PC-9 (cell line): ENCODE results near the gene RHOF. TPM values are rescaled to one million over a fixed set of nuclear protein-coding genes. Genes with fewer than 3 reads are reported as not detected.
A peak's percentile ranks its signal among the peaks of the same experiment; 100 is the strongest.

Experiments used
- BruUV-seq: library from RNA; stranded (reverse); fragments of 400-500 nt; replicated peaks from 2 replicates; lab custom pipeline; 2021; lab: Mats Ljungman, UMichigan
- CTCF ChIA-PET: fragments of 300-600 bp; sonication (Branson Sonifier 250); formaldehyde crosslinking; loops from one replicate; lab custom pipeline; 2022; ENCODE audit warnings: antibody characterized with exemption; lab: Charles Lee
- POLR2A ChIA-PET: fragments of 300-600 bp; sonication (Branson Sonifier 250); formaldehyde crosslinking; loops from one replicate; lab custom pipeline; 2022; ENCODE audit warnings: antibody characterized with exemption; ENCODE audit not compliant: unreplicated experiment; lab: Charles Lee
- DNase-seq, 2 experiments: peaks; one replicate each; pipeline versions ENCODE4 v3.0.0 to v3.0.0-alpha.2; 2015 to 2022; ENCODE audit warnings: mixed read lengths in 1 of 2
- H2AFZ ChIP-seq: fragments of 200-600 bp; sonication (generic); 2 replicates; pipeline ENCODE4 v1.8.1; 2017; ENCODE audit warnings: antibody characterized with exemption
- H3F3A ChIP-seq: fragments of 200-600 bp; sonication (generic); 2 replicates; pipeline ENCODE4 v1.8.1; 2017; ENCODE audit warnings: antibody characterized with exemption, mild to moderate bottlenecking, low read depth; ENCODE audit not compliant: insufficient read depth
- H3K27ac ChIP-seq: fragments of 200-600 bp; sonication (generic); 2 replicates; pipeline ENCODE4 v1.6.1; 2016; ENCODE audit warnings: mixed run types
- H3K27me3 ChIP-seq: fragments of 200-600 bp; sonication (generic); 2 replicates; pipeline ENCODE4 v1.6.1; 2016; ENCODE audit warnings: low read depth, mixed run types; ENCODE audit not compliant: insufficient read depth
- H3K36me3 ChIP-seq: fragments of 200-600 bp; sonication (generic); 2 replicates; pipeline ENCODE4 v1.6.1; 2016; ENCODE audit warnings: low read depth, mixed run types
- H3K4me1 ChIP-seq: fragments of 200-600 bp; sonication (generic); replicated peaks from 2 replicates; pipeline ENCODE4 v1.6.1; 2016; ENCODE audit warnings: mixed run types; ENCODE audit not compliant: insufficient read depth
- H3K4me2 ChIP-seq: fragments of 200-600 bp; sonication (generic); 2 replicates; pipeline ENCODE4 v1.6.1; 2017; ENCODE audit warnings: mixed run types
- H3K4me3 ChIP-seq: fragments of 200-600 bp; sonication (generic); 2 replicates; pipeline ENCODE4 v1.6.1; 2016; ENCODE audit warnings: mixed run types
- H3K79me2 ChIP-seq: fragments of 200-600 bp; sonication (generic); 2 replicates; pipeline ENCODE4 v1.6.1; 2017; ENCODE audit warnings: low read depth, mixed run types
- H3K9me2 ChIP-seq: fragments of 200-600 bp; sonication (generic); 2 replicates; pipeline ENCODE4 v1.8.1; 2017; ENCODE audit warnings: mild to moderate bottlenecking; ENCODE audit not compliant: insufficient read depth
- H3K9me3 ChIP-seq: fragments of 200-600 bp; sonication (generic); 2 replicates; pipeline ENCODE4 v1.8.1; 2016; ENCODE audit warnings: low read depth; ENCODE audit not compliant: insufficient read depth
- H4K20me1 ChIP-seq: fragments of 200-600 bp; sonication (generic); 2 replicates; pipeline ENCODE4 v1.8.1; 2017; ENCODE audit not compliant: insufficient read depth
- EZH2 ChIP-seq: fragments of 200-600 bp; sonication (generic); IDR thresholded peaks from 2 replicates; pipeline ENCODE4 v1.8.0; 2017; ENCODE audit warnings: antibody characterized with exemption, low read depth
- intact Hi-C: fragments of 100-400 bp; cut with micrococcal nuclease; formaldehyde crosslinking; loops from one replicate; pipeline ENCODE4 v1.10.0; 2022; ENCODE audit not compliant: unreplicated experiment
- total RNA-seq: library from RNA; stranded (reverse); gene quantifications from 2 replicates; pipeline ENCODE4 v1.2.3, GENCODE V29; 2021
- TF ChIP-seq, protein P1 (sequence below): fragments of 200-600 bp; sonication (generic); conservative IDR thresholded peaks from 2 replicates; pipeline ENCODE4 v1.6.1; 2017; ENCODE audit warnings: mixed run types, antibody characterized with exemption, mild to moderate bottlenecking, moderate library complexity

The RHOF gene
- total RNA-seq, 1 experiment from 2014 or later = 179 TPM

- H3K27me3 ChIP-seq = no peaks in the 10 kb centered on the region
- peak overlapping the region; percentile 100 for H3K27ac ChIP-seq
- no peak overlapping the region for H2AFZ ChIP-seq
- H3K4me3 ChIP-seq = peak overlapping the region; percentile 79
- peak overlapping the region; percentile 93 for H3K4me2 ChIP-seq
- POLR2A ChIA-PET = interaction anchor here (0.6 kb wide), 1 partner anchor 492 kb away, joined by 5 read pairs; no protein-coding TSS in a partner anchor
- H3K9me2 ChIP-seq = no peaks in the 10 kb centered on the region
- no peak for TF ChIP-seq EZH2
- TF ChIP-seq, protein P1, sequence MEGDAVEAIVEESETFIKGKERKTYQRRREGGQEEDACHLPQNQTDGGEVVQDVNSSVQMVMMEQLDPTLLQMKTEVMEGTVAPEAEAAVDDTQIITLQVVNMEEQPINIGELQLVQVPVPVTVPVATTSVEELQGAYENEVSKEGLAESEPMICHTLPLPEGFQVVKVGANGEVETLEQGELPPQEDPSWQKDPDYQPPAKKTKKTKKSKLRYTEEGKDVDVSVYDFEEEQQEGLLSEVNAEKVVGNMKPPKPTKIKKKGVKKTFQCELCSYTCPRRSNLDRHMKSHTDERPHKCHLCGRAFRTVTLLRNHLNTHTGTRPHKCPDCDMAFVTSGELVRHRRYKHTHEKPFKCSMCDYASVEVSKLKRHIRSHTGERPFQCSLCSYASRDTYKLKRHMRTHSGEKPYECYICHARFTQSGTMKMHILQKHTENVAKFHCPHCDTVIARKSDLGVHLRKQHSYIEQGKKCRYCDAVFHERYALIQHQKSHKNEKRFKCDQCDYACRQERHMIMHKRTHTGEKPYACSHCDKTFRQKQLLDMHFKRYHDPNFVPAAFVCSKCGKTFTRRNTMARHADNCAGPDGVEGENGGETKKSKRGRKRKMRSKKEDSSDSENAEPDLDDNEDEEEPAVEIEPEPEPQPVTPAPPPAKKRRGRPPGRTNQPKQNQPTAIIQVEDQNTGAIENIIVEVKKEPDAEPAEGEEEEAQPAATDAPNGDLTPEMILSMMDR = no peak; the same call in 1 of the 2 replicates
- TSS peak; percentile 0 for BruUV-seq
- intact Hi-C loops = loop anchor here (5.0 to 10.0 kb wide), 4 partner anchors 78 to 565 kb away; partner anchors contain the start of gene TMEM120B
- peaks cover 69% of the 10 kb centered on the region for H3K4me1 ChIP-seq
- H3K79me2 ChIP-seq = peaks cover 75% of the 10 kb centered on the region
- peaks cover 73% of the 10 kb centered on the region for H3F3A ChIP-seq
- peaks cover 7% of the 10 kb centered on the region; the same call in 1 of the 2 replicates for H3K36me3 ChIP-seq
- CTCF ChIA-PET = no interaction called here
- H4K20me1 ChIP-seq = no peaks in the 10 kb centered on the region
- H3K9me3 ChIP-seq = no peaks in the 10 kb centered on the region
- DNase-seq = peak; percentile 66 to 86
Observed at GRCh38 chr12:121789800-121790728, 3.4 kb downstream of the RHOF start.

DNA sequence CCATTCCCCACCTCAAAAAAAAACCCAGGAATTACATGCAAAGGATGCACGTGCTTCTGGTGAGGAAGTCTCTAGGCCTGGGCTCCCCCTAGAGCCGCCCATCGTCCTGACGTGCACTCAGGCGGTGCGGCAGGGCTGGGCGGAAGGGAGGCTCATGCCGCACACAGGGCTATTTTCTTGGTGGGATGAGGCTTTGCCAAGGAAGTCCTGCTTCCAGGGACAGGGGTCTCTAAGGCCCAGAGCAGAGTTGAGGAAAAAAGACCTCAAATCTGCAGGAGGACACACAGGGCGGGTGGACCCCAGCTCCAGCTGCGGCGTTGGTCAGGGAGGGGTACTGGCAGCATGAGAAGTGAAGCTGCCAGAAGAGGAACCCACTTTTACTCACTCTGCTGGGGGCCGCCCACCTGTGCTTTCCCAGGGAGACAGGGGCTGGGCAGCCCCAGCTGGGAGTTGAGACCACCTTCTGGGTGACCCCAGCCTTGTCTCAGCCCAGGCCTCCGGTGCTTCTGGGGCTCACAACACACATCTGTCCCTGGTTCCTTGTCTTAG is 4.2 kb downstream of the RHOF start:
- POLR2A ChIA-PET = interaction anchor here (0.6 kb wide), 1 partner anchor 492 kb away, joined by 5 read pairs; no protein-coding TSS in a partner anchor
- CTCF ChIA-PET = no interaction called here
- H3K79me2 ChIP-seq = peaks cover 82% of the 10 kb centered on the region

More for the DNA sequence above, 4.2 kb downstream of the RHOF start:
- peaks cover 68% of the 10 kb centered on the region for H3K4me1 ChIP-seq
- H3K4me3 ChIP-seq = peak overlapping the region; percentile 79; the same call in 1 of the 2 replicates
- H3K9me3 ChIP-seq = no peaks in the 10 kb centered on the region
- intact Hi-C loops = no loop called here
- H3K27me3 ChIP-seq = no peaks in the 10 kb centered on the region
- H2AFZ ChIP-seq = no peak overlapping the region
- TF ChIP-seq EZH2 = no peak
- TF ChIP-seq, protein P1 = no peak
- peak overlapping the region; percentile 100 for H3K27ac ChIP-seq
- H3K9me2 ChIP-seq = no peaks in the 10 kb centered on the region
- no peak for DNase-seq
- peaks cover 79% of the 10 kb centered on the region for H3F3A ChIP-seq
- H3K36me3 ChIP-seq = peaks cover 10% of the 10 kb centered on the region; the same call in 1 of the 2 replicates
- H3K4me2 ChIP-seq = peak overlapping the region; percentile 93
- H4K20me1 ChIP-seq = no peaks in the 10 kb centered on the region
- BruUV-seq = no TSS peak
